Muscle of arm (tissue), 14 donors: ENCODE data around the gene DNAJC18. TPM values are rescaled to one million over a fixed set of nuclear protein-coding genes. Genes with fewer than 3 reads are reported as not detected.
"Not testable (repeated sequence)": the region's sequence is repeated elsewhere in the genome, so short reads cannot be mapped to it uniquely, and the experiment has no call there.

ENCODE experiments used
- DNase-seq: peaks from one replicate; pipeline ENCODE4 v3.0.0-alpha.2; 2013
- long read RNA-seq, 11 donors: transcript quantifications; one replicate each; lab custom pipeline, GENCODE V29; 2026
- polyA plus RNA-seq, 12 donors: library from polyadenylated mRNA; unstranded; fragments of 120-200 nt; gene quantifications; one replicate each; pipeline ENCODE4 v1.2.1, GENCODE V29; 2013; ENCODE audit not compliant: insufficient read length in 12 of 12

Gene DNAJC18
- polyA plus RNA-seq, result 10 to 100 TPM; 10.4 to 82.0 (median 27.2) TPM
- long read RNA-seq, donor 1, full-length matches to known transcripts, result 4 of 4 reads
- long read RNA-seq, donor 1, partial matches to known transcripts, result 0 of 4 reads
- long read RNA-seq, donor 1, other reads (novel, unspliced or antisense), result 0 of 4 reads
- long read RNA-seq, donor 2, full-length matches to known transcripts, result 16 of 16 reads
- long read RNA-seq, donor 2, partial matches to known transcripts, result 0 of 16 reads
- long read RNA-seq, donor 2, other reads (novel, unspliced or antisense), result 0 of 16 reads
- long read RNA-seq, donor 3, full-length matches to known transcripts, result 3 of 3 reads
- long read RNA-seq, donor 3, partial matches to known transcripts, result 0 of 3 reads
- long read RNA-seq, donor 3, other reads (novel, unspliced or antisense), result 0 of 3 reads
- long read RNA-seq, donor 4, full-length matches to known transcripts, result 3 of 3 reads
- long read RNA-seq, donor 4, partial matches to known transcripts, result 0 of 3 reads
- long read RNA-seq, donor 4, other reads (novel, unspliced or antisense), result 0 of 3 reads
- long read RNA-seq, donor 5, full-length matches to known transcripts, result 8 of 8 reads
- long read RNA-seq, donor 5, partial matches to known transcripts, result 0 of 8 reads
- long read RNA-seq, donor 5, other reads (novel, unspliced or antisense), result 0 of 8 reads
- long read RNA-seq, donor 6, full-length matches to known transcripts, result 7 of 7 reads
- long read RNA-seq, donor 6, partial matches to known transcripts, result 0 of 7 reads
- long read RNA-seq, donor 6, other reads (novel, unspliced or antisense), result 0 of 7 reads
- long read RNA-seq, donor 7, full-length matches to known transcripts, result 3 of 3 reads
- long read RNA-seq, donor 7, partial matches to known transcripts, result 0 of 3 reads
- long read RNA-seq, donor 7, other reads (novel, unspliced or antisense), result 0 of 3 reads
- long read RNA-seq, donor 8, full-length matches to known transcripts, result 9 of 9 reads
- long read RNA-seq, donor 8, partial matches to known transcripts, result 0 of 9 reads
- long read RNA-seq, donor 8, other reads (novel, unspliced or antisense), result 0 of 9 reads
- long read RNA-seq, donor 9, full-length matches to known transcripts, result 4 of 4 reads
- long read RNA-seq, donor 9, partial matches to known transcripts, result 0 of 4 reads
- long read RNA-seq, donor 9, other reads (novel, unspliced or antisense), result 0 of 4 reads
- long read RNA-seq, donor 10, full-length matches to known transcripts, result 5 of 5 reads
- long read RNA-seq, donor 10, partial matches to known transcripts, result 0 of 5 reads
- long read RNA-seq, donor 10, other reads (novel, unspliced or antisense), result 0 of 5 reads
- long read RNA-seq, donor 11, full-length matches to known transcripts, result 7 of 7 reads
- long read RNA-seq, donor 11, partial matches to known transcripts, result 0 of 7 reads
- long read RNA-seq, donor 11, other reads (novel, unspliced or antisense), result 0 of 7 reads

- DNase-seq, result peak; percentile 96
These were observed at the start of gene DNAJC18 for GRCh38 chr5:139439013-139439903. DNAJC18 (minus strand) TSS chr5:139439525; CDS start chr5:139439445, 80 bp downstream.

- DNase-seq, result no peak
These were observed 48.9 kb upstream of the DNAJC18 start for GRCh38 chr5:139488260-139488659.

- DNase-seq, result no peak
These were observed 46.9 kb upstream of the DNAJC18 start for GRCh38 chr5:139486201-139486600.

- not testable (repeated sequence) for DNase-seq
These were observed 43.5 kb upstream of the DNAJC18 start for GRCh38 chr5:139482890-139483208.

- DNase-seq, result peak; percentile 83
These were observed 42.9 kb upstream of the DNAJC18 start, which contains the start of gene STING1 for GRCh38 chr5:139482050-139482889. STING1 (minus strand) TSS chr5:139482758; CDS start chr5:139481704, 1,054 bp downstream.

- DNase-seq, result no peak
These were observed 42.3 kb upstream of the DNAJC18 start for GRCh38 chr5:139481580-139482049.

GRCh38 chr5:139481122-139481533 lies 41.8 kb upstream of the DNAJC18 start:
- DNase-seq, result peak; percentile 39

GRCh38 chr5:139479729-139480128 lies 40.4 kb upstream of the DNAJC18 start:
- not testable (repeated sequence) for DNase-seq

- not testable (repeated sequence) for DNase-seq
These were observed 39.5 kb upstream of the DNAJC18 start for GRCh38 chr5:139478657-139479423.

GRCh38 chr5:139475865-139476617 lies 36.7 kb upstream of the DNAJC18 start:
- no peak for DNase-seq

- peak; percentile 28 for DNase-seq
These were observed 35.8 kb upstream of the DNAJC18 start for GRCh38 chr5:139474890-139475791.

- DNase-seq, result no peak
These were observed 34.2 kb upstream of the DNAJC18 start for GRCh38 chr5:139473565-139473964.

GRCh38 chr5:139473105-139473504 lies 33.8 kb upstream of the DNAJC18 start:
- DNase-seq, result peak; percentile 28

GRCh38 chr5:139472386-139473030 lies 33.2 kb upstream of the DNAJC18 start:
- no peak for DNase-seq

GRCh38 chr5:139470821-139471300 lies 31.5 kb upstream of the DNAJC18 start, which contains the start of gene SMIM33:
SMIM33 (plus strand) TSS chr5:139471004; CDS start chr5:139471122, 118 bp downstream.
- DNase-seq, result no peak
